Natural killer cell (primary cell): ENCODE measurements around the gene PRTG. TPM values are rescaled to one million over a fixed set of nuclear protein-coding genes. Genes with fewer than 3 reads are reported as not detected.
"Not testable (repeated sequence)": the region's sequence is repeated elsewhere in the genome, so short reads cannot be mapped to it uniquely, and the experiment has no call there.

Experiments used
- ATAC-seq, 3 donors: fragments of 150-1000 bp in 2 of 3; fragments of 200-7000 bp in 1 of 3; cut with Tn5 transposase; 1 replicate in 1 of 3; 2 replicates in 2 of 3; pipeline ENCODE4 v1.10.0; 2021; ENCODE audit warnings: mild to moderate bottlenecking in 2 of 3, moderate library complexity in 2 of 3
- DNase-seq, 2 donors: peaks; one replicate each; pipeline versions ENCODE4 v3.0.0 to v3.0.0-alpha.2; 2013 to 2021; ENCODE audit warnings: mixed read lengths in 1 of 2
- H3K27ac ChIP-seq: one replicate; pipeline ENCODE4 v1.5.1; 2013; ENCODE audit warnings: mild to moderate bottlenecking, low read length
- H3K27me3 ChIP-seq: one replicate; pipeline ENCODE4 v1.6.1; 2013; ENCODE audit warnings: low read length; ENCODE audit not compliant: control insufficient read depth, insufficient read depth
- H3K36me3 ChIP-seq: one replicate; pipeline ENCODE4 v1.6.1; 2013; ENCODE audit warnings: low read length; ENCODE audit not compliant: control insufficient read depth, insufficient read depth
- H3K4me1 ChIP-seq: one replicate; pipeline ENCODE4 v1.6.1; 2013; ENCODE audit warnings: low read length; ENCODE audit not compliant: control insufficient read depth, insufficient read depth
- H3K4me3 ChIP-seq: one replicate; pipeline ENCODE4 v1.5.1; 2013; ENCODE audit warnings: low read length
- H3K9me3 ChIP-seq: one replicate; pipeline ENCODE4 v1.6.1; 2013; ENCODE audit warnings: low read length; ENCODE audit not compliant: control insufficient read depth, insufficient read depth
- H3K27ac Mint-ChIP-seq, 2 donors: one replicate each; pipeline ENCODE4 v1.8.0; 2022; ENCODE audit warnings: mild to moderate bottlenecking in 2 of 2, mixed read lengths in 2 of 2, moderate library complexity in 1 of 2
- H3K27me3 Mint-ChIP-seq, 2 donors: one replicate each; pipeline ENCODE4 v1.8.0; 2022; ENCODE audit warnings: low read depth in 2 of 2, mixed read lengths in 2 of 2
- H3K36me3 Mint-ChIP-seq: one replicate; pipeline ENCODE4 v1.8.0; 2022; ENCODE audit warnings: mixed read lengths
- H3K4me1 Mint-ChIP-seq, 2 donors: one replicate each; pipeline ENCODE4 v1.8.0; 2022; ENCODE audit warnings: mixed read lengths in 2 of 2
- H3K4me3 Mint-ChIP-seq: one replicate; pipeline ENCODE4 v1.8.0; 2022; ENCODE audit warnings: mild to moderate bottlenecking, moderate library complexity, mixed read lengths
- H3K9me3 Mint-ChIP-seq, 2 donors: one replicate each; pipeline ENCODE4 v1.8.0; 2022; ENCODE audit warnings: mixed read lengths in 2 of 2
- CTCF ChIP-seq: fragments of 200-600 bp; IDR thresholded peaks from one replicate; pipeline ENCODE4 v1.8.0; 2022; ENCODE audit warnings: antibody characterized with exemption
- WGBS: methylation state at CpG from one replicate; pipeline ENCODE4 v1.1.7; 2013; ENCODE audit warnings: missing lambda C conversion rate; ENCODE audit not compliant: insufficient coverage; 5-methylcytosine and 5-hydroxymethylcytosine counted together
- intact Hi-C: fragments of 100-400 bp; cut with micrococcal nuclease; formaldehyde crosslinking; loops from one replicate; pipeline ENCODE4 v1.14.2; 2022
- total RNA-seq, 4 donors: library from RNA; stranded (reverse); fragments of 120-200 nt in 1 of 4; gene quantifications; one replicate each; pipeline versions ENCODE4 v1.2.3 to v1.2.4, GENCODE V29; 2013 to 2022

PRTG gene
- total RNA-seq, 3 donors from 2014 or later (not counting 1 experiment from before 2014, with no cell fraction given) = not detected

- H3K4me1 ChIP-seq = no peaks in the 10 kb centered on the region
- intact Hi-C loops = no loop called here
Observed at GRCh38 chr15:55786341-55786740, 43.4 kb upstream of the PRTG start.

GRCh38 chr15:55785593-55785992, 42.6 kb upstream of the PRTG start:
- H3K4me1 Mint-ChIP-seq = not testable (repeated sequence)

More at GRCh38 chr15:55786341-55786740, 43.4 kb upstream of the PRTG start:
- H3K27ac ChIP-seq = no peak overlapping the region
- 93% methylated on average over 3 of the region's 3 CpGs for WGBS
- Mint-ChIP-seq H3K9me3 (no peaks in the 10 kb centered on the region), H3K36me3 (no peaks in the 10 kb centered on the region), H3K4me3 (no peak overlapping the region), H3K27ac (no peak overlapping the region), H3K4me1 (no peaks in the 10 kb centered on the region), H3K27me3 (peaks cover 11 to 20% of the 10 kb centered on the region in 2 donors)
- no peaks in the 10 kb centered on the region for H3K9me3 ChIP-seq
- no peaks in the 10 kb centered on the region for H3K27me3 ChIP-seq
- no peak overlapping the region for H3K4me3 ChIP-seq
- no peak for DNase-seq
- no peak for TF ChIP-seq CTCF
- no peak for ATAC-seq
- no peaks in the 10 kb centered on the region for H3K36me3 ChIP-seq

GRCh38 chr15:55784286-55784685, 41.3 kb upstream of the PRTG start:
- H3K9me3 Mint-ChIP-seq = peaks cover 0 to 3% of the 10 kb centered on the region in 2 donors
- no peak overlapping the region for H3K4me3 Mint-ChIP-seq
- no peak for DNase-seq
- no peak overlapping the region for H3K27ac ChIP-seq
- peaks cover 18 to 31% of the 10 kb centered on the region in 2 donors for H3K27me3 Mint-ChIP-seq
- H3K27me3 ChIP-seq = no peaks in the 10 kb centered on the region
- TF ChIP-seq CTCF = no peak
- no peak overlapping the region for H3K27ac Mint-ChIP-seq
- intact Hi-C loops = no loop called here
- no peaks in the 10 kb centered on the region for H3K4me1 Mint-ChIP-seq
- no peaks in the 10 kb centered on the region for H3K36me3 ChIP-seq
- ATAC-seq = no peak
- no peaks in the 10 kb centered on the region for H3K36me3 Mint-ChIP-seq
- no peak overlapping the region for H3K4me3 ChIP-seq
- H3K9me3 ChIP-seq = no peaks in the 10 kb centered on the region
- no peaks in the 10 kb centered on the region for H3K4me1 ChIP-seq

More at GRCh38 chr15:55785593-55785992, 42.6 kb upstream of the PRTG start:
- ATAC-seq, H3K4me3 Mint-ChIP-seq, H3K36me3 ChIP-seq, H3K27ac ChIP-seq, H3K36me3 Mint-ChIP-seq, H3K27me3 ChIP-seq, intact Hi-C loops, H3K4me1 ChIP-seq, H3K27ac Mint-ChIP-seq, H3K4me3 ChIP-seq, H3K9me3 Mint-ChIP-seq, H3K9me3 ChIP-seq, DNase-seq: not testable (repeated sequence)
- peaks cover 11 to 20% of the 10 kb centered on the region in 2 donors for H3K27me3 Mint-ChIP-seq
- 83% methylated on average over 9 of the region's 9 CpGs for WGBS

GRCh38 chr15:55782901-55783300, 39.9 kb upstream of the PRTG start:
- Mint-ChIP-seq H3K9me3 (peaks cover 0 to 3% of the 10 kb centered on the region in 2 donors), H3K27me3 (peaks cover 21 to 35% of the 10 kb centered on the region in 2 donors), H3K4me3 (no peak overlapping the region), H3K27ac (no peak overlapping the region), H3K4me1 (no peaks in the 10 kb centered on the region), H3K36me3 (no peaks in the 10 kb centered on the region)
- Histone ChIP-seq H3K36me3 (no peaks in the 10 kb centered on the region), H3K27ac (no peak overlapping the region), H3K4me3 (no peak overlapping the region), H3K27me3 (no peaks in the 10 kb centered on the region), H3K9me3 (no peaks in the 10 kb centered on the region), H3K4me1 (no peaks in the 10 kb centered on the region)
- intact Hi-C loops = no loop called here
- no peak for TF ChIP-seq CTCF
- 90% methylated on average over 3 of the region's 3 CpGs for WGBS
- no peak for ATAC-seq
- no peak for DNase-seq
